Mesenchymal stem cell (in vitro differentiated cells and primary cell): ENCODE data around the gene KIF18A.

ENCODE experiments used
- DNase-seq: peaks from one replicate; pipeline ENCODE4 v3.0.0-alpha.2; 2013
- H2AFZ ChIP-seq: one replicate; pipeline ENCODE4 v1.6.1; 2013; ENCODE audit warnings: low read depth, mild to moderate bottlenecking, control low read depth, inconsistent platforms, low read length, moderate library complexity
- H2AK5ac ChIP-seq: 2 replicates; pipeline ENCODE4 v1.6.1; 2013; ENCODE audit warnings: low read length, moderate library complexity, mild to moderate bottlenecking, inconsistent platforms; ENCODE audit not compliant: severe bottlenecking
- H2BK120ac ChIP-seq: one replicate; pipeline ENCODE4 v1.6.1; 2013; ENCODE audit warnings: low read depth, mild to moderate bottlenecking, inconsistent platforms, low read length, moderate library complexity
- H2BK12ac ChIP-seq, 2 experiments: one replicate each; pipeline ENCODE4 v1.6.1; 2013; ENCODE audit warnings: inconsistent platforms in 2 of 2, low read length in 2 of 2, mild to moderate bottlenecking in 2 of 2, moderate library complexity in 2 of 2, control low read depth in 1 of 2
- H2BK15ac ChIP-seq: one replicate; pipeline ENCODE4 v1.6.1; 2013; ENCODE audit warnings: mild to moderate bottlenecking, low read depth, inconsistent platforms; ENCODE audit not compliant: poor library complexity, severe bottlenecking
- H2BK5ac ChIP-seq: 2 replicates; pipeline ENCODE4 v1.6.1; 2013; ENCODE audit warnings: low read depth, mild to moderate bottlenecking, low read length, control low read depth, inconsistent platforms; ENCODE audit not compliant: poor library complexity, severe bottlenecking
- H3K14ac ChIP-seq, 2 experiments: one replicate each; pipeline ENCODE4 v1.6.1; 2013; ENCODE audit warnings: inconsistent platforms in 2 of 2, low read length in 2 of 2, control low read depth in 1 of 2, mild to moderate bottlenecking in 1 of 2, moderate library complexity in 1 of 2
- H3K18ac ChIP-seq, 2 experiments: one replicate each; pipeline ENCODE4 v1.6.1; 2013; ENCODE audit warnings: inconsistent platforms in 2 of 2, low read length in 2 of 2, control low read depth in 1 of 2, low read depth in 1 of 2, mild to moderate bottlenecking in 1 of 2
- H3K23ac ChIP-seq, 2 experiments: one replicate each; pipeline ENCODE4 v1.6.1; 2013; ENCODE audit warnings: inconsistent platforms in 2 of 2, low read length in 2 of 2, mild to moderate bottlenecking in 2 of 2, moderate library complexity in 2 of 2, control low read depth in 1 of 2
- H3K27ac ChIP-seq: 2 replicates; pipeline ENCODE4 v1.5.1; 2013; ENCODE audit warnings: mild to moderate bottlenecking, moderate library complexity, low read length, control low read depth, inconsistent platforms; ENCODE audit not compliant: poor library complexity, severe bottlenecking
- H3K27me3 ChIP-seq, 2 experiments: 2 replicates each; pipeline versions ENCODE4 v1.6.1 to v1.7.0; 2013; ENCODE audit warnings: low read length in 2 of 2, mild to moderate bottlenecking in 2 of 2, moderate library complexity in 2 of 2, control low read depth in 1 of 2, inconsistent platforms in 1 of 2; ENCODE audit not compliant: control insufficient read depth in 1 of 2, insufficient read depth in 1 of 2
- H3K36me3 ChIP-seq, 2 experiments: 2 replicates each; pipeline versions ENCODE4 v1.6.1 to v1.7.0; 2013; ENCODE audit warnings: low read length in 2 of 2, control low read depth in 1 of 2, inconsistent platforms in 1 of 2, low read depth in 1 of 2, mild to moderate bottlenecking in 1 of 2; ENCODE audit not compliant: insufficient read depth in 2 of 2, control insufficient read depth in 1 of 2
- H3K4ac ChIP-seq, 2 experiments: one replicate each; pipeline ENCODE4 v1.6.1; 2013; ENCODE audit warnings: inconsistent platforms in 2 of 2, low read length in 2 of 2, mild to moderate bottlenecking in 2 of 2, moderate library complexity in 2 of 2, control low read depth in 1 of 2, low read depth in 1 of 2
- H3K4me1 ChIP-seq: 2 replicates; pipeline ENCODE4 v1.6.1; 2013; ENCODE audit warnings: low read depth, low read length, control low read depth; ENCODE audit not compliant: control insufficient read depth, insufficient read depth
- H3K4me2 ChIP-seq: 2 replicates; pipeline ENCODE4 v1.6.1; 2013; ENCODE audit warnings: low read length, mild to moderate bottlenecking, inconsistent platforms; ENCODE audit not compliant: poor library complexity, severe bottlenecking
- H3K4me3 ChIP-seq, 2 experiments: 2 replicates each; pipeline versions ENCODE4 v1.5.1 to v1.7.0; 2013; ENCODE audit warnings: low read length in 2 of 2, mild to moderate bottlenecking in 2 of 2, control low read depth in 1 of 2, low read depth in 1 of 2; ENCODE audit not compliant: insufficient read depth in 1 of 2
- H3K79me1 ChIP-seq: replicated peaks from 2 replicates; pipeline ENCODE4 v1.6.1; 2013; ENCODE audit warnings: mild to moderate bottlenecking, control low read depth, low read length, inconsistent platforms; ENCODE audit not compliant: poor library complexity, severe bottlenecking
- H3K9ac ChIP-seq: 2 replicates; pipeline ENCODE4 v1.7.0; 2013; ENCODE audit warnings: mild to moderate bottlenecking, low read length, moderate library complexity
- H3K9me3 ChIP-seq: 2 replicates; pipeline ENCODE4 v1.7.0; 2013; ENCODE audit warnings: mild to moderate bottlenecking, low read length; ENCODE audit not compliant: control insufficient read depth
- H4K8ac ChIP-seq: one replicate; pipeline ENCODE4 v1.6.1; 2013; ENCODE audit warnings: inconsistent platforms, mild to moderate bottlenecking, low read length, moderate library complexity
- H4K91ac ChIP-seq: one replicate; pipeline ENCODE4 v1.6.1; 2013; ENCODE audit warnings: mild to moderate bottlenecking, low read length, inconsistent platforms
- WGBS: methylation state at CpG from one replicate; pipeline ENCODE4 v1.1.7; 2013; ENCODE audit warnings: mixed read lengths; 5-methylcytosine and 5-hydroxymethylcytosine counted together

Gene KIF18A

DNA sequence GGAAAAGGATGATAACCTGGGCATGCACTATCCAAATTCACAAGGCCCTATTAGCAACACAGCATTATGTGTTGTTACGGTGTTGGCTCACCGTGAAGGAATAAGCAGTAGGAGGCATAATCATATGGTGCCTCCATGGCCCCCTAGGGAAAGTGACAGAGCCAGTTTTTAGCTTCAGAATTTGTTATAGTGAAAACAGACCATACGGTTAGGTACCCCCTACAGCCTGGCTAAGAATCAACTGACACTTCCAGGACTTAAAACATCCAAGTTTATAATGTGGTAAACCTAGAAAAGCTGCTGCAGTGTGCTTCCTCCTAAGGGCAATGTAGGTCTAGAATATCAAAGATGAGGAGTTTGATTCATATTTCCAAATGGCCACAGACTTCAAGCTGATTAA lies 30.4 kb downstream of the KIF18A start:
- H2BK15ac ChIP-seq, result no peak overlapping the region
- H3K79me1 ChIP-seq, result peaks cover 4% of the 10 kb centered on the region
- no peak overlapping the region for H2AFZ ChIP-seq
- no peak overlapping the region for H4K8ac ChIP-seq
- H3K23ac ChIP-seq, result no peak overlapping the region
- no peaks in the 10 kb centered on the region for H3K27me3 ChIP-seq
- no peak overlapping the region for H3K4me2 ChIP-seq
- peaks cover 4 to 8% of the 10 kb centered on the region in 2 experiments for H3K36me3 ChIP-seq
- no peak overlapping the region for H2AK5ac ChIP-seq
- no peak overlapping the region for H2BK12ac ChIP-seq
- no peak overlapping the region for H3K14ac ChIP-seq
- no peak overlapping the region for H3K9ac ChIP-seq
- no peak overlapping the region for H3K4ac ChIP-seq
- no peaks in the 10 kb centered on the region for H3K9me3 ChIP-seq
- H4K91ac ChIP-seq, result no peak overlapping the region
- 95% methylated on average over 2 of the region's 3 CpGs for WGBS
- no peak overlapping the region for H3K18ac ChIP-seq
- H3K27ac ChIP-seq, result no peak overlapping the region
- H2BK5ac ChIP-seq, result no peak overlapping the region
- H3K4me3 ChIP-seq, result no peak overlapping the region
- no peak overlapping the region for H2BK120ac ChIP-seq
- H3K4me1 ChIP-seq, result no peaks in the 10 kb centered on the region
- no peak for DNase-seq

DNA sequence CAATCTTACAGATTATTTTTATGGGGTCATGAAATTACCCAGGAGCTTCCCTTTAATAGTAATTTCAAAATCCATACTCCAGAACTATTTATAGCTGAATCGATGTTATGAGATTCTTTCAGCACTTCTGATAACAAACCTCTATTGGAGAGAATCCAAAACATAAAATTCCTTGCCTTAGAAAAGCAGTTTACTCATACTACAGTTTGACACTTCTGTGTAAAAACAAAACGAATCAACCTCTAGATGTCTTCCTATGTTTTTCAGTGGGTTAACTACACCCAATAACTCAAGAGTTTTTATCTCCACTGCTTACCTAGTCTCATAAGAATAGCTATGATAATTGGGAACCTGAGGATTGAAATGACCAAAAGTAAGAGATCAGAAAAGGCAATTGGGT lies 35.6 kb downstream of the KIF18A start:
- H4K8ac ChIP-seq, result no peak overlapping the region
- WGBS, result 51% methylated on average over 2 of the region's 2 CpGs
- H3K79me1 ChIP-seq, result peaks cover 10% of the 10 kb centered on the region
- no peaks in the 10 kb centered on the region for H3K9me3 ChIP-seq
- no peak overlapping the region for H3K4ac ChIP-seq
- no peak overlapping the region for H2BK120ac ChIP-seq
- no peak for DNase-seq
- no peak overlapping the region for H4K91ac ChIP-seq
- H2BK5ac ChIP-seq, result no peak overlapping the region
- H2AK5ac ChIP-seq, result no peak overlapping the region
- no peak overlapping the region for H2BK12ac ChIP-seq
- H2BK15ac ChIP-seq, result no peak overlapping the region
- no peak overlapping the region for H3K4me2 ChIP-seq
- no peaks in the 10 kb centered on the region for H3K27me3 ChIP-seq
- H3K4me3 ChIP-seq, result no peak overlapping the region
- H3K18ac ChIP-seq, result no peak overlapping the region
- no peak overlapping the region for H3K27ac ChIP-seq
- peaks cover 1% of the 10 kb centered on the region for H3K4me1 ChIP-seq
- peaks cover 0 to 4% of the 10 kb centered on the region in 2 experiments for H3K36me3 ChIP-seq
- H2AFZ ChIP-seq, result no peak overlapping the region
- no peak overlapping the region for H3K9ac ChIP-seq
- no peak overlapping the region for H3K23ac ChIP-seq
- no peak overlapping the region for H3K14ac ChIP-seq

DNA sequence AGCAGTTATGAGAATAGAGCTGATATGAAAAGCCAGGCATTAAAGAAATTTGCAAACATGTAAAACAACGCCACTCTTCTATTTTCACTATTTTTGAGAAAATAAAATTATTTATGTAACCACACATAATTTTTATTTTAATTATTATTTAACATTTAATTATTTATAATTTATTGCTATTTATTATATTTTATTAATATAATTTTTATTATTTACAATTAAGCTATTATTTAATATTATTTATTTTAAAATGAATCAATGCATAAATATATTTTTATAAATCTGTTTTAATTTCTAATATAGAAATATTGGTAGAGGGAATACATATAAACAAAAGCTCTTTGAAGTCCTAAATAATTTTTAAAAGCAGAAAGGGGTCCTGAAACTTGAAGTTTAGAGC lies 36.7 kb downstream of the KIF18A start:
- no peak overlapping the region for H4K8ac ChIP-seq
- H3K23ac ChIP-seq, result no peak overlapping the region
- no peak overlapping the region for H3K14ac ChIP-seq
- no peak overlapping the region for H4K91ac ChIP-seq
- H3K4me1 ChIP-seq, result peaks cover 1% of the 10 kb centered on the region
- H2BK15ac ChIP-seq, result no peak overlapping the region
- no peaks in the 10 kb centered on the region for H3K27me3 ChIP-seq
- DNase-seq, result no peak
- no peaks in the 10 kb centered on the region for H3K36me3 ChIP-seq
- no peak overlapping the region for H2BK5ac ChIP-seq
- no peak overlapping the region for H2BK12ac ChIP-seq
- no peak overlapping the region for H3K4ac ChIP-seq
- H3K27ac ChIP-seq, result no peak overlapping the region
- no peaks in the 10 kb centered on the region for H3K9me3 ChIP-seq
- H3K4me3 ChIP-seq, result no peak overlapping the region
- no peak overlapping the region for H2BK120ac ChIP-seq
- no peak overlapping the region for H3K18ac ChIP-seq
- peaks cover 10% of the 10 kb centered on the region for H3K79me1 ChIP-seq
- WGBS, result no CpG with 5 or more reads among the region's 1 CpG
- no peak overlapping the region for H3K4me2 ChIP-seq
- no peak overlapping the region for H2AK5ac ChIP-seq
- H2AFZ ChIP-seq, result no peak overlapping the region
- H3K9ac ChIP-seq, result no peak overlapping the region

DNA sequence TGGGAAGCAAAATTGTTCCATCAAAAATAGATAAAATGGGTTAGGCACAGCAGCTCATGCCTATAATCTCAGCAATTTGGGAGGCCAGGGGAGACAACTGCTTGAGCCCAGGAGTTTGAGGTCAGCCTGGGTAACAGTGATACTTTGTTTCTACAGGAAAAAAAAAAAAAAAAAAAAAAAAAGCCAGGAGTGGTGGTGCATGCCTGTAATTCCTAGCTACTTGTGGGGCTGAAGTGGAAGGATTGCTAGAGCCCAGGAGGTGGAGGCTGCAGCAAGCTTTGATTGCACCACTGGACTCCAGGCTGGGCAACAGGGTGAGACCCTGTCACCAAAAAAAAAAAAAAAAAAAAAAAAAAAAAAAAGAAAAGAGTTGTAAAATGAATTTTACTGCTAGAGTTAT lies 49.6 kb downstream of the KIF18A start:
- no peak overlapping the region for H2BK120ac ChIP-seq
- no peak overlapping the region for H3K9ac ChIP-seq
- H3K27me3 ChIP-seq, result no peaks in the 10 kb centered on the region
- H2BK15ac ChIP-seq, result no peak overlapping the region
- no peak overlapping the region for H2AK5ac ChIP-seq
- H3K4me1 ChIP-seq, result no peaks in the 10 kb centered on the region
- H2BK12ac ChIP-seq, result no peak overlapping the region
- H3K23ac ChIP-seq, result no peak overlapping the region
- H3K14ac ChIP-seq, result no peak overlapping the region
- H3K4ac ChIP-seq, result no peak overlapping the region
- H3K4me2 ChIP-seq, result no peak overlapping the region
- H4K91ac ChIP-seq, result no peak overlapping the region
- H2AFZ ChIP-seq, result no peak overlapping the region
- no peak overlapping the region for H3K27ac ChIP-seq
- DNase-seq, result peak; percentile 39
- H3K79me1 ChIP-seq, result peaks cover 6% of the 10 kb centered on the region
- H2BK5ac ChIP-seq, result no peak overlapping the region
- H3K18ac ChIP-seq, result no peak overlapping the region
- H4K8ac ChIP-seq, result no peak overlapping the region
- no peaks in the 10 kb centered on the region for H3K9me3 ChIP-seq
- peaks cover 0 to 6% of the 10 kb centered on the region in 2 experiments for H3K36me3 ChIP-seq
- H3K4me3 ChIP-seq, result no peak overlapping the region
